HG02759 (cell line): Measurements from ENCODE around the gene PKD1L1.

Experiments used
- ATAC-seq: cut with Tn5 transposase; IDR thresholded peaks from one replicate; pipeline ENCODE4 v1.9.1; 2021; ENCODE audit warnings: mild to moderate bottlenecking, moderate library complexity; ENCODE audit not compliant: unreplicated experiment

PKD1L1 gene

GRCh38 chr7:47827351-47827756, 120.9 kb downstream of the PKD1L1 start:
- no peak for ATAC-seq

GRCh38 chr7:47826754-47827153, 121.5 kb downstream of the PKD1L1 start:
- no peak for ATAC-seq

GRCh38 chr7:47819607-47819920, 128.7 kb downstream of the PKD1L1 start:
- no peak for ATAC-seq

- peak; percentile 61 for ATAC-seq
Observed at GRCh38 chr7:47818796-47819606, 129.3 kb downstream of the PKD1L1 start.

GRCh38 chr7:47817917-47818316, 130.3 kb downstream of the PKD1L1 start:
- ATAC-seq: no peak

GRCh38 chr7:47816647-47817046, 131.6 kb downstream of the PKD1L1 start:
- ATAC-seq: no peak

- ATAC-seq: no peak
Observed at GRCh38 chr7:47815867-47816266, 132.4 kb downstream of the PKD1L1 start.

GRCh38 chr7:47814905-47815613, 133.2 kb downstream of the PKD1L1 start:
- ATAC-seq: no peak

GRCh38 chr7:47813620-47814260, 134.5 kb downstream of the PKD1L1 start:
- no peak for ATAC-seq

- no peak for ATAC-seq
Observed at GRCh38 chr7:47812429-47813136, 135.7 kb downstream of the PKD1L1 start.

- ATAC-seq: no peak
Observed at GRCh38 chr7:47811632-47812380, 136.5 kb downstream of the PKD1L1 start.

GRCh38 chr7:47809387-47809786, 138.9 kb downstream of the PKD1L1 start:
- ATAC-seq: no peak

GRCh38 chr7:47808321-47808720, 139.9 kb downstream of the PKD1L1 start:
- no peak for ATAC-seq

- peak; percentile 58 for ATAC-seq
Observed at GRCh38 chr7:47807756-47808155, 140.5 kb downstream of the PKD1L1 start.

GRCh38 chr7:47807126-47807525, 141.1 kb downstream of the PKD1L1 start:
- no peak for ATAC-seq

- no peak for ATAC-seq
Observed at GRCh38 chr7:47806701-47807103, 141.6 kb downstream of the PKD1L1 start.

- ATAC-seq: no peak
Observed at GRCh38 chr7:47804767-47805545, 143.3 kb downstream of the PKD1L1 start.

- no peak for ATAC-seq
Observed at GRCh38 chr7:47803846-47804245, 144.4 kb downstream of the PKD1L1 start.

GRCh38 chr7:47803025-47803424, 145.2 kb downstream of the PKD1L1 start:
- no peak for ATAC-seq

GRCh38 chr7:47801423-47801822, 146.8 kb downstream of the PKD1L1 start:
- ATAC-seq: no peak
